A549 (cell line): ENCODE results near the gene EPHB6. TPM values are rescaled to one million over a fixed set of nuclear protein-coding genes. Genes with fewer than 3 reads are reported as not detected.

Experiments used
- ATAC-seq, 2 experiments: fragments of 200-7000 bp in 1 of 2; fragments of >200 bp in 1 of 2; cut with Nextera tagmentation in 1 of 2; cut with Tn5 transposase in 1 of 2; 3 replicates each; pipeline versions ENCODE4 v1.8.0 to v1.9.1; 2018 to 2020; ENCODE audit warnings: mild to moderate bottlenecking in 1 of 2, moderate library complexity in 1 of 2
- CTCF ChIA-PET: fragments of 300-600 bp; sonication (Branson Sonifier 250); formaldehyde crosslinking; extraction: SDS; loops from one replicate; lab custom pipeline; 2021; ENCODE audit warnings: antibody characterized with exemption, inconsistent platforms; lab: Yijun Ruan, JAX
- POLR2A ChIA-PET: fragments of 350-600 bp; formaldehyde crosslinking; extraction: SDS; loops from one replicate; lab custom pipeline; 2021; ENCODE audit warnings: antibody characterized with exemption, inconsistent platforms; lab: Yijun Ruan, JAX
- DNase-seq, 2 experiments: peaks; one replicate each; pipeline versions ENCODE4 v3.0.0 to v3.0.0-alpha.2; 2011 to 2016; ENCODE audit warnings: low read depth in 1 of 2, low spot score in 1 of 2
- FAIRE-seq: peaks from 2 replicates; lab custom pipeline; 2011; peaks lifted over from hg19 to GRCh38; lab: Jason Lieb, UNC
- H3K27ac ChIP-seq, 2 experiments: fragments of >200 bp; sonication (Bioruptor Twin); formaldehyde crosslinking; 3 replicates each; pipeline ENCODE4 v1.5.1; 2016 to 2017
- H3K4me1 ChIP-seq: fragments of >200 bp; sonication (Bioruptor Twin); formaldehyde crosslinking; 3 replicates; pipeline ENCODE4 v1.6.1; 2016
- H3K4me2 ChIP-seq: fragments of >200 bp; sonication (Bioruptor Twin); formaldehyde crosslinking; 3 replicates; pipeline ENCODE4 v1.6.1; 2016
- H3K4me3 ChIP-seq: fragments of >200 bp; sonication (Bioruptor Twin); formaldehyde crosslinking; 3 replicates; pipeline ENCODE4 v1.5.1; 2016
- H3K9me3 ChIP-seq: fragments of >200 bp; sonication (Bioruptor Twin); formaldehyde crosslinking; 3 replicates; pipeline ENCODE4 v1.6.1; 2016
- CBX2 ChIP-seq: fragments of 200-600 bp; sonication (generic); IDR thresholded peaks from 2 replicates; pipeline ENCODE4 v1.6.1; 2016; ENCODE audit warnings: low read depth, mild to moderate bottlenecking, borderline replicate concordance
- CEBPB ChIP-seq, 2 experiments: fragments of >200 bp in 1 of 2; sonication (Bioruptor Twin) in 1 of 2; formaldehyde crosslinking in 1 of 2; IDR thresholded peaks; 2 replicates each; pipeline ENCODE4 v1.6.1; 2012 to 2016
- CHD4 ChIP-seq: fragments of 200-600 bp; sonication (generic); IDR thresholded peaks from 2 replicates; pipeline ENCODE4 v1.6.1; 2016; ENCODE audit warnings: antibody characterized with exemption, mild to moderate bottlenecking, borderline replicate concordance
- HOXB13 ChIP-seq: fragments of 250-450 bp; sonication (Bioruptor Pico); IDR thresholded peaks from 2 replicates; pipeline ENCODE4 v1.5.0; 2020; ENCODE audit warnings: low read depth, mild to moderate bottlenecking, moderate library complexity
- HOXB5 ChIP-seq: fragments of 250-450 bp; sonication (Bioruptor Pico); IDR thresholded peaks from 2 replicates; pipeline ENCODE4 v1.5.0; 2020; ENCODE audit warnings: mild to moderate bottlenecking, moderate library complexity
- JUNB ChIP-seq: fragments of >200 bp; sonication (Bioruptor Twin); formaldehyde crosslinking; IDR thresholded peaks from 2 replicates; pipeline ENCODE4 v1.6.1; 2016
- MAFK ChIP-seq: fragments of 450-650 bp; IDR thresholded peaks from 2 replicates; pipeline ENCODE4 v1.6.1; 2014; ENCODE audit not compliant: partially characterized antibody
- MAZ ChIP-seq: fragments of 150-350 bp; IDR thresholded peaks from 2 replicates; pipeline ENCODE4 v1.6.1; 2014; ENCODE audit warnings: antibody characterized with exemption, low read depth, low read length, borderline replicate concordance
- MYC ChIP-seq: IDR thresholded peaks from 2 replicates; pipeline ENCODE4 v1.6.1; 2012; ENCODE audit warnings: mild to moderate bottlenecking, inconsistent platforms, low read length, improper control_type of control experiment, borderline replicate concordance
- PHF8 ChIP-seq: fragments of 200-600 bp; sonication (generic); IDR thresholded peaks from 2 replicates; pipeline ENCODE4 v1.6.1; 2016; ENCODE audit warnings: low read depth, mild to moderate bottlenecking, antibody characterized with exemption, moderate library complexity, borderline replicate concordance
- POLR2AphosphoS2 ChIP-seq: conservative IDR thresholded peaks from 2 replicates; pipeline ENCODE4 v1.6.1; 2012; ENCODE audit warnings: low read length, improper control_type of control experiment, inconsistent platforms
- RCOR1 ChIP-seq: fragments of 150-350 bp; IDR thresholded peaks from 2 replicates; pipeline ENCODE4 v1.6.1; 2014; ENCODE audit warnings: antibody characterized with exemption, low read length, low read depth
- RFX5 ChIP-seq: fragments of 450-650 bp; IDR thresholded peaks from 2 replicates; pipeline ENCODE4 v1.7.1; 2014; ENCODE audit warnings: antibody characterized with exemption, mild to moderate bottlenecking, moderate library complexity
- SMC3 ChIP-seq: fragments of >200 bp; sonication (Bioruptor Twin); formaldehyde crosslinking; IDR thresholded peaks from 3 replicates; pipeline ENCODE4 v1.6.1; 2018; ENCODE audit warnings: inconsistent platforms
- ZFP36 ChIP-seq: fragments of 450-650 bp; IDR thresholded peaks from 2 replicates; pipeline ENCODE4 v1.6.1; 2014; ENCODE audit warnings: borderline replicate concordance; ENCODE audit not compliant: partially characterized antibody
- WGBS: methylation state at CpG from one replicate; pipeline ENCODE4 v1.1.6; 2017; ENCODE audit errors: missing lambda C conversion rate; 5-methylcytosine and 5-hydroxymethylcytosine counted together
- polyA plus RNA-seq, 4 experiments: library from polyadenylated mRNA; depleted of rRNA in 3 of 4; stranded (reverse); fragments of >200 nt; fragmentation: RNase III in 1 of 4; extraction: RNeasy Plus Mini Kit Qiagen cat#74134 plus additional on column Dnase treatment in 1 of 4; gene quantifications; 2 replicates in 3 of 4; 3 replicates in 1 of 4; pipeline ENCODE4 v1.2.3, GENCODE V29; 2011 to 2017
- TF ChIP-seq, protein P1 (sequence below): fragments of 250-450 bp; sonication (Bioruptor Pico); IDR thresholded peaks from 2 replicates; pipeline ENCODE4 v1.5.0; 2020; ENCODE audit warnings: low read depth, mild to moderate bottlenecking, moderate library complexity
- TF ChIP-seq, protein P2 (sequence below): IDR thresholded peaks from 2 replicates; pipeline ENCODE4 v1.6.1; 2012
- TF ChIP-seq, protein P3 (sequence below): fragments of 250-450 bp; sonication (Bioruptor Pico); IDR thresholded peaks from 2 replicates; pipeline ENCODE4 v1.5.0; 2021; ENCODE audit warnings: mild to moderate bottlenecking, moderate library complexity, borderline replicate concordance
- TF ChIP-seq, protein P4 (sequence below): IDR thresholded peaks from 2 replicates; pipeline ENCODE4 v1.6.1; 2012; ENCODE audit warnings: low read depth, borderline replicate concordance
- TF ChIP-seq, protein P5 (sequence below): fragments of 200-600 bp; sonication (generic); IDR thresholded peaks from 2 replicates; pipeline ENCODE4 v1.6.1; 2016; ENCODE audit warnings: antibody characterized with exemption, mild to moderate bottlenecking, moderate library complexity

EPHB6 gene
- polyA plus RNA-seq, 2 of the 4 experiments (the other 2 are of a cell fraction) = 0.26 to 0.37 TPM

DNA sequence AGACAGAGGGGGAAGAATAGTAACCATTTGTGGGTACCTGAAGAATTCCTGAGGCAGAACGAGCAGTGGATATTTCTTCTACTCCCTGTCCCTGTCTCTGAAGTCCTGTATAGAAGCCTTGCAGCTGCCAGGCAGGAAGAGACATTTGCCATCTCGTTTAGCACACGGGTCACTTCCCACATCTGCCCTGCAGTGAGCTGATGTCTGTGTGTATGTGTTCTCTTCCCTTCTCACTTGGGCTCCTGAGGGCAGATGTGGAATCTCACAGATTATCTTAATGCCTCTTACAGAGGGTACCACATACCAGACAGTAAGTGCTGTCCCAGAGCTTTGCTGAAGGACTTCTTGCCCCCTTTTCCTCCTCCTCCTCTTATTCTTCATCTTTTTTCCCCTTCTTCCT lies 44.8 kb downstream of the EPHB6 start:
- no peak overlapping the region for H3K27ac ChIP-seq
- ChIA-PET POLR2A (no interaction called here), CTCF (no interaction called here)
- H3K4me1 ChIP-seq = no peaks in the 10 kb centered on the region
- no peak for FAIRE-seq
- ATAC-seq = no peak
- no peak overlapping the region for H3K4me3 ChIP-seq
- 6% methylated on average over 3 of the region's 3 CpGs for WGBS
- no peak overlapping the region for H3K4me2 ChIP-seq
- H3K9me3 ChIP-seq = no peaks in the 10 kb centered on the region
- no peak for DNase-seq
- no peak for TF ChIP-seq CEBPB (IDR thresholded peaks at IDR 0.05)
- no peak for TF ChIP-seq SMC3
- no peak for TF ChIP-seq MAFK
- TF ChIP-seq, protein P1, sequence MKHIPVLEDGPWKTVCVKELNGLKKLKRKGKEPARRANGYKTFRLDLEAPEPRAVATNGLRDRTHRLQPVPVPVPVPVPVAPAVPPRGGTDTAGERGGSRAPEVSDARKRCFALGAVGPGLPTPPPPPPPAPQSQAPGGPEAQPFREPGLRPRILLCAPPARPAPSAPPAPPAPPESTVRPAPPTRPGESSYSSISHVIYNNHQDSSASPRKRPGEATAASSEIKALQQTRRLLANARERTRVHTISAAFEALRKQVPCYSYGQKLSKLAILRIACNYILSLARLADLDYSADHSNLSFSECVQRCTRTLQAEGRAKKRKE (CRISPR knock-in tag) = no peak
- TF ChIP-seq, protein P2, sequence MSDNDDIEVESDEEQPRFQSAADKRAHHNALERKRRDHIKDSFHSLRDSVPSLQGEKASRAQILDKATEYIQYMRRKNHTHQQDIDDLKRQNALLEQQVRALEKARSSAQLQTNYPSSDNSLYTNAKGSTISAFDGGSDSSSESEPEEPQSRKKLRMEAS = no peak
- no peak for TF ChIP-seq POLR2AphosphoS2
- no peak for TF ChIP-seq HOXB13
- TF ChIP-seq RCOR1 = no peak
- TF ChIP-seq, protein P3, sequence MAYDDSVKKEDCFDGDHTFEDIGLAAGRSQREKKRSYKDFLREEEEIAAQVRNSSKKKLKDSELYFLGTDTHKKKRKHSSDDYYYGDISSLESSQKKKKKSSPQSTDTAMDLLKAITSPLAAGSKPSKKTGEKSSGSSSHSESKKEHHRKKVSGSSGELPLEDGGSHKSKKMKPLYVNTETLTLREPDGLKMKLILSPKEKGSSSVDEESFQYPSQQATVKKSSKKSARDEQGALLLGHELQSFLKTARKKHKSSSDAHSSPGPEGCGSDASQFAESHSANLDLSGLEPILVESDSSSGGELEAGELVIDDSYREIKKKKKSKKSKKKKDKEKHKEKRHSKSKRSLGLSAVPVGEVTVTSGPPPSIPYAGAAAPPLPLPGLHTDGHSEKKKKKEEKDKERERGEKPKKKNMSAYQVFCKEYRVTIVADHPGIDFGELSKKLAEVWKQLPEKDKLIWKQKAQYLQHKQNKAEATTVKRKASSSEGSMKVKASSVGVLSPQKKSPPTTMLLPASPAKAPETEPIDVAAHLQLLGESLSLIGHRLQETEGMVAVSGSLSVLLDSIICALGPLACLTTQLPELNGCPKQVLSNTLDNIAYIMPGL (CRISPR knock-in tag) = no peak
- TF ChIP-seq JUNB = no peak

DNA sequence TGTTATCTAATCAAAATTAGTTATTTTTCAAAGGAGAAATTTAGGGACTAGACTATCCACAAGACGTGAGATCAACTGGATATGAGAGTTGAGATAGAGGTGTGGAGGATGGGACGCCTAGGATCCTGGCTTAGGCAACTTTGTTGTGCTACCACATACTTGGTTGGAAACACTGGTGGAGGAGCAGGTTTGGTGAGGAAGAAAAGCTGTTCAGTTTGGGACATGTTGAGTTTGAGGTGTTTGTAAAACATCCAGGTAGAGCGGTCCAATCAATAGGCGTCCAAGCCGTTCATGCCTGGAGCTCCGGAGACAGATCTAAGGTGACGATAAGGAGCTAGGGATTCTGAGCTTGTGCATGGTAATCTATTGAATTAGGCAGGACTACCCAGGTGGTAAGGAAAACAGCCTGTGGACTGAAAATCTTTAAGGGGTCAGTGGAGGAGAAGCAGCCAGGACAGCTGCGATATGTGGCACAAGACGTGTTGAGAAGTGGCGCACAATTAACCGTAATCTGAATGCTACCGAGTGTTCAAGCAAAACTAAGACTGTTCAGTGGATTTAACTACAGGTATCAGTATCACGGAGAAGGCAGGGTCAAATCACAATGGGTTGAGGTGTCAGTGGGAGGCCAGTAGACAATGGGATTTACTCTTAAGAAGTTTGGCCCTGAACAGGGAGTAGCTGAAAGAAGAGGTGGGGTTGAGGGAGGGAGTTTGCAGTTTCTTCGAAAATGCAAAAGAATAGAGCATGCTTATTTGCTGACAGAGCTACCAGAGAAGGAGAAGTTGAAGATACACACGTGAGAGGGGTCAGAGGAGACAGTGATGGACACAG lies 46.8 kb downstream of the EPHB6 start:
- POLR2A ChIA-PET = no interaction called here
- no peak for TF ChIP-seq MYC
- no peak for TF ChIP-seq HOXB5 (CRISPR knock-in tag)
- TF ChIP-seq CHD4 = no peak
- no peak for TF ChIP-seq MAZ
- no peak for TF ChIP-seq CBX2
- TF ChIP-seq, protein P4, sequence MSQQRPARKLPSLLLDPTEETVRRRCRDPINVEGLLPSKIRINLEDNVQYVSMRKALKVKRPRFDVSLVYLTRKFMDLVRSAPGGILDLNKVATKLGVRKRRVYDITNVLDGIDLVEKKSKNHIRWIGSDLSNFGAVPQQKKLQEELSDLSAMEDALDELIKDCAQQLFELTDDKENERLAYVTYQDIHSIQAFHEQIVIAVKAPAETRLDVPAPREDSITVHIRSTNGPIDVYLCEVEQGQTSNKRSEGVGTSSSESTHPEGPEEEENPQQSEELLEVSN = no peak
- no peak for TF ChIP-seq RFX5
- no peak for TF ChIP-seq POLR2AphosphoS2
- TF ChIP-seq PHF8 = no peak
- TF ChIP-seq, protein P5, sequence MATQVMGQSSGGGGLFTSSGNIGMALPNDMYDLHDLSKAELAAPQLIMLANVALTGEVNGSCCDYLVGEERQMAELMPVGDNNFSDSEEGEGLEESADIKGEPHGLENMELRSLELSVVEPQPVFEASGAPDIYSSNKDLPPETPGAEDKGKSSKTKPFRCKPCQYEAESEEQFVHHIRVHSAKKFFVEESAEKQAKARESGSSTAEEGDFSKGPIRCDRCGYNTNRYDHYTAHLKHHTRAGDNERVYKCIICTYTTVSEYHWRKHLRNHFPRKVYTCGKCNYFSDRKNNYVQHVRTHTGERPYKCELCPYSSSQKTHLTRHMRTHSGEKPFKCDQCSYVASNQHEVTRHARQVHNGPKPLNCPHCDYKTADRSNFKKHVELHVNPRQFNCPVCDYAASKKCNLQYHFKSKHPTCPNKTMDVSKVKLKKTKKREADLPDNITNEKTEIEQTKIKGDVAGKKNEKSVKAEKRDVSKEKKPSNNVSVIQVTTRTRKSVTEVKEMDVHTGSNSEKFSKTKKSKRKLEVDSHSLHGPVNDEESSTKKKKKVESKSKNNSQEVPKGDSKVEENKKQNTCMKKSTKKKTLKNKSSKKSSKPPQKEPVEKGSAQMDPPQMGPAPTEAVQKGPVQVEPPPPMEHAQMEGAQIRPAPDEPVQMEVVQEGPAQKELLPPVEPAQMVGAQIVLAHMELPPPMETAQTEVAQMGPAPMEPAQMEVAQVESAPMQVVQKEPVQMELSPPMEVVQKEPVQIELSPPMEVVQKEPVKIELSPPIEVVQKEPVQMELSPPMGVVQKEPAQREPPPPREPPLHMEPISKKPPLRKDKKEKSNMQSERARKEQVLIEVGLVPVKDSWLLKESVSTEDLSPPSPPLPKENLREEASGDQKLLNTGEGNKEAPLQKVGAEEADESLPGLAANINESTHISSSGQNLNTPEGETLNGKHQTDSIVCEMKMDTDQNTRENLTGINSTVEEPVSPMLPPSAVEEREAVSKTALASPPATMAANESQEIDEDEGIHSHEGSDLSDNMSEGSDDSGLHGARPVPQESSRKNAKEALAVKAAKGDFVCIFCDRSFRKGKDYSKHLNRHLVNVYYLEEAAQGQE = no peak
- no peak for TF ChIP-seq ZFP36
- TF ChIP-seq, all 56 proteins: peak for 0
- H3K4me2 ChIP-seq = no peak overlapping the region
- no peaks in the 10 kb centered on the region for H3K4me1 ChIP-seq
- 52% methylated on average over 15 of the region's 15 CpGs for WGBS
- H3K4me3 ChIP-seq = no peak overlapping the region
- no peak for FAIRE-seq
- no peak for DNase-seq
- no peak overlapping the region for H3K27ac ChIP-seq
- ATAC-seq = peak in 1 of 2 experiments; percentile 34; a peak in 1 of 6 replicates
- CTCF ChIA-PET = interaction anchor here (0.6 to 1.3 kb wide), 4 partner anchors 9 to 101 kb away, joined by 3 to 4 read pairs (median 3); partner anchors contain the start of gene TRPV5
- peaks cover 2% of the 10 kb centered on the region; the same call in 1 of the 3 replicates for H3K9me3 ChIP-seq
